Endometrium (tissue), 2 donors: ENCODE data around the gene FBXL14.
"Not testable (repeated sequence)": the region's sequence is repeated elsewhere in the genome, so short reads cannot be mapped to it uniquely, and the experiment has no call there.

Experiments
- FAIRE-seq: peaks from 2 replicates; lab custom pipeline; 2012; peaks lifted over from hg19 to GRCh38; lab: Jason Lieb, UNC
- donor health status: control.
- donor health status: control.

FBXL14 gene

GRCh38 chr12:1619159-1619558 lies 24.8 kb upstream of the FBXL14 start:
- no peak for FAIRE-seq

- no peak for FAIRE-seq
Measured at GRCh38 chr12:1618489-1618888, 24.1 kb upstream of the FBXL14 start.

GRCh38 chr12:1616233-1617066 lies 22.1 kb upstream of the FBXL14 start:
- no peak for FAIRE-seq

GRCh38 chr12:1614360-1614759 lies 20.0 kb upstream of the FBXL14 start:
- no peak for FAIRE-seq

- no peak for FAIRE-seq
Measured at GRCh38 chr12:1613860-1614259, 19.5 kb upstream of the FBXL14 start.

- no peak for FAIRE-seq
Measured at GRCh38 chr12:1611803-1612572, 17.6 kb upstream of the FBXL14 start.

GRCh38 chr12:1610072-1610643 lies 15.8 kb upstream of the FBXL14 start:
- no peak for FAIRE-seq

- no peak for FAIRE-seq
Measured at GRCh38 chr12:1608713-1609119, 14.3 kb upstream of the FBXL14 start.

GRCh38 chr12:1607940-1608712 lies 13.7 kb upstream of the FBXL14 start:
- FAIRE-seq: no peak

- FAIRE-seq: no peak
Measured at GRCh38 chr12:1606021-1606622, 11.7 kb upstream of the FBXL14 start.

- no peak for FAIRE-seq
Measured at GRCh38 chr12:1605129-1606020, 11.0 kb upstream of the FBXL14 start.

- no peak for FAIRE-seq
Measured at GRCh38 chr12:1604464-1604863, 10.1 kb upstream of the FBXL14 start.

GRCh38 chr12:1603269-1603993 lies 9.1 kb upstream of the FBXL14 start:
- FAIRE-seq: no peak

- FAIRE-seq: not testable (repeated sequence)
Measured at GRCh38 chr12:1602706-1603105, 8.3 kb upstream of the FBXL14 start.

GRCh38 chr12:1598757-1599156 lies 4.4 kb upstream of the FBXL14 start:
- no peak for FAIRE-seq

GRCh38 chr12:1595690-1596347 lies 1.4 kb upstream of the FBXL14 start:
- FAIRE-seq: no peak

- FAIRE-seq: no peak
Measured at GRCh38 chr12:1595026-1595561, 713 bp upstream of the FBXL14 start.

- FAIRE-seq: no peak
Measured at GRCh38 chr12:1594006-1594260, 448 bp downstream of the FBXL14 start.

- FAIRE-seq: no peak
Measured at GRCh38 chr12:1593174-1594005, 991 bp downstream of the FBXL14 start.
